ENCODE measurements around the gene ADAMTSL1.

DNA sequence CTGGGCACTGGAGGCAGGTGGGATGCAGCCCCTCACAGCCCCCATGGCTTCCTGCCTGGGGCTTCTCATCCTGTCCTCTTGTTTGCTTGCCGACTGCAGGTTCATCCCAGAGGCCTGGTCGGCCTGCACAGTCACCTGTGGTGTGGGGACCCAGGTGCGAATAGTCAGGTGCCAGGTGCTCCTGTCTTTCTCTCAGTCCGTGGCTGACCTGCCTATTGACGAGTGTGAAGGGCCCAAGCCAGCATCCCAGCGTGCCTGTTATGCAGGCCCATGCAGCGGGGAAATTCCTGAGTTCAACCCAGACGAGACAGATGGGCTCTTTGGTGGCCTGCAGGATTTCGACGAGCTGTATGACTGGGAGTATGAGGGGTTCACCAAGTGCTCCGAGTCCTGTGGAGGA, 232.7 kb downstream of the ADAMTSL1 start:
- TF ChIP-seq, protein P1, sequence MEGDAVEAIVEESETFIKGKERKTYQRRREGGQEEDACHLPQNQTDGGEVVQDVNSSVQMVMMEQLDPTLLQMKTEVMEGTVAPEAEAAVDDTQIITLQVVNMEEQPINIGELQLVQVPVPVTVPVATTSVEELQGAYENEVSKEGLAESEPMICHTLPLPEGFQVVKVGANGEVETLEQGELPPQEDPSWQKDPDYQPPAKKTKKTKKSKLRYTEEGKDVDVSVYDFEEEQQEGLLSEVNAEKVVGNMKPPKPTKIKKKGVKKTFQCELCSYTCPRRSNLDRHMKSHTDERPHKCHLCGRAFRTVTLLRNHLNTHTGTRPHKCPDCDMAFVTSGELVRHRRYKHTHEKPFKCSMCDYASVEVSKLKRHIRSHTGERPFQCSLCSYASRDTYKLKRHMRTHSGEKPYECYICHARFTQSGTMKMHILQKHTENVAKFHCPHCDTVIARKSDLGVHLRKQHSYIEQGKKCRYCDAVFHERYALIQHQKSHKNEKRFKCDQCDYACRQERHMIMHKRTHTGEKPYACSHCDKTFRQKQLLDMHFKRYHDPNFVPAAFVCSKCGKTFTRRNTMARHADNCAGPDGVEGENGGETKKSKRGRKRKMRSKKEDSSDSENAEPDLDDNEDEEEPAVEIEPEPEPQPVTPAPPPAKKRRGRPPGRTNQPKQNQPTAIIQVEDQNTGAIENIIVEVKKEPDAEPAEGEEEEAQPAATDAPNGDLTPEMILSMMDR (IDR thresholded peaks at IDR 0.05), result no peak
- no peak for TF ChIP-seq POLR2A (IDR thresholded peaks at IDR 0.05)
- no peak for TF ChIP-seq POLR2AphosphoS5 (IDR thresholded peaks at IDR 0.05)
